HepG2 (cell line): Measurements from ENCODE around the gene PAN2. TPM values are rescaled to one million over a fixed set of nuclear protein-coding genes. Genes with fewer than 3 reads are reported as not detected.

ENCODE experiments used
- ATAC-seq: fragments of 200-7000 bp; cut with Tn5 transposase; 3 replicates; pipeline ENCODE4 v1.9.1; 2020; ENCODE audit warnings: mild to moderate bottlenecking, moderate library complexity
- BruUV-seq: library from RNA; stranded (reverse); fragments of 400-500 nt; replicated peaks from 2 replicates; lab custom pipeline; 2021; lab: Mats Ljungman, UMichigan
- CTCF ChIA-PET: fragments of 300-600 bp; formaldehyde crosslinking; extraction: SDS; loops from one replicate; lab custom pipeline; 2021; ENCODE audit warnings: low total read pairs, inconsistent platforms, low intra/inter-chr PET ratio; lab: Yijun Ruan, JAX
- POLR2A ChIA-PET: fragments of 350-600 bp; sonication (Branson Sonifier 250); formaldehyde crosslinking; loops from one replicate; lab custom pipeline; 2020; ENCODE audit warnings: antibody characterized with exemption, inconsistent platforms; lab: Yijun Ruan, JAX
- DNase-seq: peaks from one replicate; pipeline ENCODE4 v3.0.0-alpha.2; 2015; ENCODE audit warnings: low spot score
- FAIRE-seq: peaks from 3 replicates; lab custom pipeline; 2011; peaks lifted over from hg19 to GRCh38; lab: Jason Lieb, UNC
- H2AFZ ChIP-seq: one replicate; pipeline ENCODE4 v1.6.1; 2011; ENCODE audit warnings: low read length, inconsistent platforms
- H3K27ac ChIP-seq: fragments of 300-600 bp; 3 replicates; pipeline ENCODE4 v1.8.0; 2011; ENCODE audit warnings: mixed run types, mild to moderate bottlenecking, mixed read lengths, low read length, inconsistent platforms; ENCODE audit not compliant: insufficient read depth; ENCODE audit errors: extremely low read length
- H3K27me3 ChIP-seq, 2 experiments: fragments of 200-600 bp in 1 of 2; 2 replicates in 1 of 2; 3 replicates in 1 of 2; pipeline versions ENCODE4 v1.6.0 to v1.8.0; 2011; ENCODE audit warnings: low read length in 2 of 2, mild to moderate bottlenecking in 2 of 2, moderate library complexity in 2 of 2, inconsistent platforms in 1 of 2; ENCODE audit not compliant: insufficient read depth in 2 of 2, control insufficient read depth in 1 of 2
- H3K36me3 ChIP-seq, 2 experiments: fragments of 200-600 bp in 1 of 2; replicated peaks in 1 of 2; 2 replicates in 1 of 2; 3 replicates in 1 of 2; pipeline versions ENCODE4 v1.5.1 to v1.8.0; 2011; ENCODE audit warnings: low read length in 2 of 2, inconsistent platforms in 1 of 2; ENCODE audit not compliant: insufficient read depth in 2 of 2, control insufficient read depth in 1 of 2
- H3K4me1 ChIP-seq: 2 replicates; pipeline ENCODE4 v1.5.1; 2012; ENCODE audit warnings: low read length, inconsistent platforms; ENCODE audit not compliant: insufficient read depth
- H3K4me2 ChIP-seq: 2 replicates; pipeline ENCODE4 v1.6.0; 2011; ENCODE audit warnings: low read depth, low read length, inconsistent platforms
- H3K4me3 ChIP-seq, 3 experiments: fragments of 200-600 bp in 1 of 3; sonication (generic), shearing (Covaris generic) in 1 of 3; replicated peaks in 1 of 3; 2 replicates each; pipeline ENCODE4 v1.5.1; 2011 to 2016; ENCODE audit warnings: low read length in 3 of 3, inconsistent platforms in 2 of 3, low read depth in 2 of 3, mild to moderate bottlenecking in 2 of 3, control low read depth in 1 of 3, mixed read lengths in 1 of 3; ENCODE audit not compliant: insufficient read depth in 1 of 3
- H3K79me2 ChIP-seq: one replicate; pipeline ENCODE4 v1.6.1; 2011; ENCODE audit warnings: low read length, inconsistent platforms; ENCODE audit not compliant: insufficient read depth
- H3K9ac ChIP-seq: 2 replicates; pipeline ENCODE4 v1.6.0; 2011; ENCODE audit warnings: mild to moderate bottlenecking, low read depth, low read length, inconsistent platforms; ENCODE audit not compliant: insufficient read depth
- H3K9me3 ChIP-seq: 2 replicates; pipeline ENCODE4 v1.5.1; 2012; ENCODE audit warnings: mild to moderate bottlenecking, low read length
- H4K20me1 ChIP-seq: 2 replicates; pipeline ENCODE4 v1.6.0; 2011; ENCODE audit warnings: inconsistent platforms, mild to moderate bottlenecking, low read length, moderate library complexity; ENCODE audit not compliant: insufficient read depth
- CAMTA2 ChIP-seq: sonication (generic); formaldehyde crosslinking; IDR thresholded peaks from 2 replicates; pipeline ENCODE4 v1.4.0; 2020; ENCODE audit warnings: mild to moderate bottlenecking, missing genetic modification reagents, borderline replicate concordance
- CCDC6 ChIP-seq: sonication (generic); formaldehyde crosslinking; IDR thresholded peaks from 2 replicates; pipeline ENCODE4 v1.8.1; 2022; ENCODE audit warnings: mild to moderate bottlenecking, missing genetic modification reagents, moderate library complexity
- CENPX ChIP-seq: sonication (generic); formaldehyde crosslinking; IDR thresholded peaks from 2 replicates; pipeline ENCODE4 v1.9.0; 2021; ENCODE audit warnings: mild to moderate bottlenecking, missing genetic modification reagents, moderate library complexity
- MXD4 ChIP-seq: IDR thresholded peaks from 2 replicates; pipeline ENCODE4 v1.6.1; 2016; ENCODE audit warnings: mild to moderate bottlenecking, missing biosample characterization, missing genetic modification reagents
- NR1H2 ChIP-seq: sonication (generic); formaldehyde crosslinking; IDR thresholded peaks from 2 replicates; pipeline ENCODE4 v1.8.1; 2022; ENCODE audit warnings: low read depth, missing genetic modification reagents, borderline replicate concordance
- SALL2 ChIP-seq: sonication (generic); formaldehyde crosslinking; IDR thresholded peaks from 2 replicates; pipeline ENCODE4 v1.8.1; 2023; ENCODE audit warnings: mild to moderate bottlenecking, missing genetic modification reagents, inconsistent platforms
- YY1 ChIP-seq: IDR thresholded peaks from 2 replicates; pipeline ENCODE4 v1.6.1; 2011; ENCODE audit warnings: low read length, low read depth, moderate library complexity, mild to moderate bottlenecking; ENCODE audit not compliant: insufficient read depth, insufficient replicate concordance
- ZBTB8A ChIP-seq: sonication (generic); formaldehyde crosslinking; IDR thresholded peaks from 2 replicates; pipeline ENCODE4 v1.4.0; 2020; ENCODE audit warnings: mild to moderate bottlenecking, low read depth, missing genetic modification reagents, borderline replicate concordance
- ZNF260 ChIP-seq: sonication (generic); formaldehyde crosslinking; IDR thresholded peaks from 2 replicates; pipeline ENCODE4 v1.4.0; 2020; ENCODE audit warnings: missing genetic modification reagents, low read depth, mild to moderate bottlenecking, borderline replicate concordance
- ZNF326 ChIP-seq: sonication (generic); formaldehyde crosslinking; IDR thresholded peaks from 2 replicates; pipeline ENCODE4 v1.4.0; 2020; ENCODE audit warnings: missing genetic modification reagents, borderline replicate concordance
- ZNF383 ChIP-seq: sonication (generic); formaldehyde crosslinking; IDR thresholded peaks from 2 replicates; pipeline ENCODE4 v1.4.0; 2020; ENCODE audit warnings: missing genetic modification reagents, mild to moderate bottlenecking, borderline replicate concordance
- ZNF546 ChIP-seq: sonication (generic); formaldehyde crosslinking; conservative IDR thresholded peaks from 2 replicates; pipeline ENCODE4 v1.8.1; 2023; ENCODE audit warnings: mild to moderate bottlenecking, missing genetic modification reagents
- ZSCAN21 ChIP-seq: sonication (generic); formaldehyde crosslinking; IDR thresholded peaks from 2 replicates; pipeline ENCODE4 v1.8.0; 2022; ENCODE audit warnings: mild to moderate bottlenecking, missing genetic modification reagents, moderate library complexity, borderline replicate concordance
- WGBS: methylation state at CpG from one replicate; pipeline ENCODE4 v1.1.6; 2017; ENCODE audit warnings: low lambda C conversion rate; 5-methylcytosine and 5-hydroxymethylcytosine counted together
- in situ Hi-C: cut with HindIII; loops from 2 replicates; pipeline ENCODE4 v1.10.0; 2017; ENCODE audit warnings: low pct_unique_long_range_greater_than_20kb; ENCODE audit not compliant: extremely low pct_ligation_motif_present
- intact Hi-C: fragments of 100-400 bp; cut with micrococcal nuclease; formaldehyde crosslinking; loops from one replicate; pipeline ENCODE4 v1.10.0; 2022; ENCODE audit not compliant: unreplicated experiment
- polyA plus RNA-seq, 8 experiments: library from polyadenylated mRNA; depleted of rRNA in 3 of 8; stranded (reverse) in 7 of 8; unstranded in 1 of 8; fragments of >200 nt; fragmentation: Illumina TruSeq in 4 of 8; extraction: Trizol in 4 of 8; gene quantifications; 2 replicates each; pipeline versions ENCODE4 v1.2.1 to v1.2.3, GENCODE V29; 2011 to 2016; ENCODE audit warnings: low read depth in 4 of 8, missing spikeins in 1 of 8, mixed read lengths in 1 of 8; ENCODE audit not compliant: insufficient read depth in 1 of 8
- total RNA-seq, 5 experiments: library from RNA; depleted of rRNA; stranded (reverse); fragments of >200 nt; fragmentation: Illumina TruSeq; extraction: Trizol; gene quantifications; 2 replicates each; pipeline ENCODE4 v1.2.3, GENCODE V29; 2016; ENCODE audit warnings: low read depth in 1 of 5
- TF ChIP-seq, protein P1 (sequence below): sonication (generic); formaldehyde crosslinking; conservative IDR thresholded peaks from 2 replicates; pipeline ENCODE4 v1.4.0; 2020; ENCODE audit warnings: missing genetic modification reagents
- TF ChIP-seq, protein P2 (sequence below): sonication (generic); formaldehyde crosslinking; IDR thresholded peaks from 2 replicates; pipeline ENCODE4 v1.5.0; 2020; ENCODE audit warnings: missing genetic modification reagents
- TF ChIP-seq, protein P3 (sequence below), 2 experiments: IDR thresholded peaks; 2 replicates each; pipeline ENCODE4 v1.6.1; 2011 to 2012; ENCODE audit warnings: low read length in 2 of 2, borderline replicate concordance in 1 of 2, low read depth in 1 of 2, mild to moderate bottlenecking in 1 of 2, moderate library complexity in 1 of 2

Gene PAN2
- total and polyA plus RNA-seq, 2 of the 13 experiments (the other 11 are each of a cell fraction or from before 2014, with no cell fraction given) = 27.2 to 61.1 TPM

DNA sequence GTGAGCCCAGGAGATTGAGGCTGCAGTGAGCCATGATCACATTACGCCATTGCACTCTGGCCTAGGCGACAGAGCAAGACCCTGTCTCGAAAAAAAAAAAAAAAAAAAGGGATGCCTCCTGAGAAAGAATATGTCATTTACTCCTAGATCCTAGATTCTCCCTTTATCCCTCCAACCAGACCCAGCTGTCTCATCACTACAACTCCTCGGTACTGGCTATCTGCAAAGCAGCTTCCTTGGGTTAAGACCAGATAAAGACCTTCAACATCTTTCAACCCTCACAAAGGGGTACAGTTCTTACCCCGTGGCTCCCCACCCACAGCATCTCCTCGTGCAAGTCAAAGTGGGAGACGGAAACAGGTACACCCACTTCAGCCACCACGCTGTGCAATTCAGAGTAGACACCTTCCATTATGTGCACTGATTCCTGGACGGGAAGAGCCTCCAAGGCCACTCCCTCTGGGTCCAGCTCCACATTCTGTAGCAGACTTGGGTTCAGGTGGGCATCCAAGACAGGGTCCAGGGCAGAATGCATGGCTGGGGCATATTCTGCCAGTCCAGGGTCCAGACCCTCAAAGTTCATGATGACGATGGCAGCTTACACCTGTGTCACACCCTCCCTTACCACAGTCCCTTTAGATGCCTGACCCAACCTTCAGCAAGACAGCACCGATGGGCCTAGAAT is 1.1 kb downstream of the PAN2 start:
- H3K27me3 ChIP-seq = no peaks in the 10 kb centered on the region; a peak in 1 of 5 replicates
- peak overlapping the region; percentile 88 for H3K4me2 ChIP-seq
- 97% methylated on average over 11 of the region's 11 CpGs for WGBS
- CTCF ChIA-PET = no interaction called here
- H3K9ac ChIP-seq = peak overlapping the region; percentile 83; the same call in 1 of the 2 replicates
- H3K9me3 ChIP-seq = no peaks in the 10 kb centered on the region
- peaks cover 3 to 9% of the 10 kb centered on the region in 2 experiments; a peak in 2 of 5 replicates for H3K36me3 ChIP-seq
- in situ Hi-C loops (no loop called here), intact Hi-C loops (no loop called here)
- no TSS peak for BruUV-seq
- H3K4me3 ChIP-seq = peak overlapping the region; percentile 49 to 74 (median 71); a peak in 5 of 6 replicates
- no peaks in the 10 kb centered on the region for H3K79me2 ChIP-seq
- H3K27ac ChIP-seq = peak overlapping the region; percentile 88
- peaks cover 36% of the 10 kb centered on the region for H3K4me1 ChIP-seq
- no peaks in the 10 kb centered on the region for H4K20me1 ChIP-seq
- ATAC-seq = peak; percentile 3; the same call in 1 of the 3 replicates
- H2AFZ ChIP-seq = no peak overlapping the region
- DNase-seq = no peak
- POLR2A ChIA-PET = interaction anchor here (0.7 to 4.7 kb wide), 19 partner anchors 12 to 779 kb away, joined by 3 to 81 read pairs (median 4); partner anchors contain the start of genes APOF, CNPY2, COQ10A and ESYT1
- no peak for FAIRE-seq
- TF ChIP-seq YY1 (no peak), ZBTB8A (CRISPR knock-in tag) (no peak), MXD4 (CRISPR knock-in tag) (no peak), ZNF260 (no peak), ZNF383 (no peak), SALL2 (CRISPR knock-in tag) (no peak), ZNF326 (no peak), ZNF546 (CRISPR knock-in tag) (no peak), CCDC6 (CRISPR knock-in tag) (no peak), CAMTA2 (CRISPR knock-in tag) (no peak), ZSCAN21 (CRISPR knock-in tag) (0 out of 2 replicates have a peak, but pooled peaks have one; percentile 27), CENPX (CRISPR knock-in tag) (no peak), NR1H2 (CRISPR knock-in tag) (no peak)
- TF ChIP-seq, protein P1, sequence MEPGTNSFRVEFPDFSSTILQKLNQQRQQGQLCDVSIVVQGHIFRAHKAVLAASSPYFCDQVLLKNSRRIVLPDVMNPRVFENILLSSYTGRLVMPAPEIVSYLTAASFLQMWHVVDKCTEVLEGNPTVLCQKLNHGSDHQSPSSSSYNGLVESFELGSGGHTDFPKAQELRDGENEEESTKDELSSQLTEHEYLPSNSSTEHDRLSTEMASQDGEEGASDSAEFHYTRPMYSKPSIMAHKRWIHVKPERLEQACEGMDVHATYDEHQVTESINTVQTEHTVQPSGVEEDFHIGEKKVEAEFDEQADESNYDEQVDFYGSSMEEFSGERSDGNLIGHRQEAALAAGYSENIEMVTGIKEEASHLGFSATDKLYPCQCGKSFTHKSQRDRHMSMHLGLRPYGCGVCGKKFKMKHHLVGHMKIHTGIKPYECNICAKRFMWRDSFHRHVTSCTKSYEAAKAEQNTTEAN (CRISPR knock-in tag) = no peak
- TF ChIP-seq, protein P2, sequence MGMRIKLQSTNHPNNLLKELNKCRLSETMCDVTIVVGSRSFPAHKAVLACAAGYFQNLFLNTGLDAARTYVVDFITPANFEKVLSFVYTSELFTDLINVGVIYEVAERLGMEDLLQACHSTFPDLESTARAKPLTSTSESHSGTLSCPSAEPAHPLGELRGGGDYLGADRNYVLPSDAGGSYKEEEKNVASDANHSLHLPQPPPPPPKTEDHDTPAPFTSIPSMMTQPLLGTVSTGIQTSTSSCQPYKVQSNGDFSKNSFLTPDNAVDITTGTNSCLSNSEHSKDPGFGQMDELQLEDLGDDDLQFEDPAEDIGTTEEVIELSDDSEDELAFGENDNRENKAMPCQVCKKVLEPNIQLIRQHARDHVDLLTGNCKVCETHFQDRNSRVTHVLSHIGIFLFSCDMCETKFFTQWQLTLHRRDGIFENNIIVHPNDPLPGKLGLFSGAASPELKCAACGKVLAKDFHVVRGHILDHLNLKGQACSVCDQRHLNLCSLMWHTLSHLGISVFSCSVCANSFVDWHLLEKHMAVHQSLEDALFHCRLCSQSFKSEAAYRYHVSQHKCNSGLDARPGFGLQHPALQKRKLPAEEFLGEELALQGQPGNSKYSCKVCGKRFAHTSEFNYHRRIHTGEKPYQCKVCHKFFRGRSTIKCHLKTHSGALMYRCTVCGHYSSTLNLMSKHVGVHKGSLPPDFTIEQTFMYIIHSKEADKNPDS = no peak
- TF ChIP-seq, protein P3, sequence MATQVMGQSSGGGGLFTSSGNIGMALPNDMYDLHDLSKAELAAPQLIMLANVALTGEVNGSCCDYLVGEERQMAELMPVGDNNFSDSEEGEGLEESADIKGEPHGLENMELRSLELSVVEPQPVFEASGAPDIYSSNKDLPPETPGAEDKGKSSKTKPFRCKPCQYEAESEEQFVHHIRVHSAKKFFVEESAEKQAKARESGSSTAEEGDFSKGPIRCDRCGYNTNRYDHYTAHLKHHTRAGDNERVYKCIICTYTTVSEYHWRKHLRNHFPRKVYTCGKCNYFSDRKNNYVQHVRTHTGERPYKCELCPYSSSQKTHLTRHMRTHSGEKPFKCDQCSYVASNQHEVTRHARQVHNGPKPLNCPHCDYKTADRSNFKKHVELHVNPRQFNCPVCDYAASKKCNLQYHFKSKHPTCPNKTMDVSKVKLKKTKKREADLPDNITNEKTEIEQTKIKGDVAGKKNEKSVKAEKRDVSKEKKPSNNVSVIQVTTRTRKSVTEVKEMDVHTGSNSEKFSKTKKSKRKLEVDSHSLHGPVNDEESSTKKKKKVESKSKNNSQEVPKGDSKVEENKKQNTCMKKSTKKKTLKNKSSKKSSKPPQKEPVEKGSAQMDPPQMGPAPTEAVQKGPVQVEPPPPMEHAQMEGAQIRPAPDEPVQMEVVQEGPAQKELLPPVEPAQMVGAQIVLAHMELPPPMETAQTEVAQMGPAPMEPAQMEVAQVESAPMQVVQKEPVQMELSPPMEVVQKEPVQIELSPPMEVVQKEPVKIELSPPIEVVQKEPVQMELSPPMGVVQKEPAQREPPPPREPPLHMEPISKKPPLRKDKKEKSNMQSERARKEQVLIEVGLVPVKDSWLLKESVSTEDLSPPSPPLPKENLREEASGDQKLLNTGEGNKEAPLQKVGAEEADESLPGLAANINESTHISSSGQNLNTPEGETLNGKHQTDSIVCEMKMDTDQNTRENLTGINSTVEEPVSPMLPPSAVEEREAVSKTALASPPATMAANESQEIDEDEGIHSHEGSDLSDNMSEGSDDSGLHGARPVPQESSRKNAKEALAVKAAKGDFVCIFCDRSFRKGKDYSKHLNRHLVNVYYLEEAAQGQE (IDR thresholded peaks at IDR 0.05; ENCODE audit: borderline replicate concordance in 1 of 2, low read depth in 1 of 2, low read length in 2 of 2) = no peak
